ENCODE results near the gene CHAF1B. TPM values are rescaled to one million over a fixed set of nuclear protein-coding genes. Genes with fewer than 3 reads are reported as not detected.
A peak's percentile ranks its signal among the peaks of the same experiment; 100 is the strongest.
"Not testable (repeated sequence)": the region's sequence is repeated elsewhere in the genome, so short reads cannot be mapped to it uniquely, and the experiment has no call there.

CHAF1B gene
- total RNA-seq (2014; rRNA removed; shearing (Covaris generic)) = 12.1 and 16.6 TPM in 2 replicates

GRCh38 chr21:36385233-36386030, at the start of gene CHAF1B:
CHAF1B (plus strand) TSS chr21:36385392; CDS start chr21:36386137, 745 bp downstream.
- Histone ChIP-seq H3K27me3 (replicated peaks) (no peaks in the 10 kb centered on the region), H3K4me3 (peak within 1 kb of the TSS; percentile 84), H3K36me3 (peaks cover 27% of the 10 kb centered on the region), H3K4me1 (replicated peaks) (peaks cover 7% of the 10 kb centered on the region), H3K9me3 (replicated peaks) (no peaks in the 10 kb centered on the region), H3K27ac (peak within 1 kb of the TSS; percentile 65)
- DNase-seq (ENCODE audit: low read depth in 1 of 2, low spot score in 2 of 2) = peak; percentile 77 to 81

GRCh38 chr21:36337099-36337509, 48.1 kb upstream of the CHAF1B start:
- H3K36me3 ChIP-seq = peaks cover 54% of the 10 kb centered on the region
- peak overlapping the region; percentile 53 for H3K27ac ChIP-seq
- H3K27me3 ChIP-seq (replicated peaks) = no peaks in the 10 kb centered on the region
- H3K4me3 ChIP-seq = no peak overlapping the region
- H3K9me3 ChIP-seq (replicated peaks) = no peaks in the 10 kb centered on the region
- DNase-seq (ENCODE audit: low read depth in 1 of 2, low spot score in 2 of 2) = peak in 1 of 2 experiments; percentile 39
- peaks cover 7% of the 10 kb centered on the region for H3K4me1 ChIP-seq (replicated peaks)

- Histone ChIP-seq H3K36me3 (peaks cover 66% of the 10 kb centered on the region), H3K4me3 (no peak overlapping the region), H3K27me3 (replicated peaks) (no peaks in the 10 kb centered on the region), H3K4me1 (replicated peaks) (peaks cover 7% of the 10 kb centered on the region), H3K27ac (no peak overlapping the region), H3K9me3 (replicated peaks) (no peaks in the 10 kb centered on the region)
- DNase-seq (ENCODE audit: low read depth in 1 of 2, low spot score in 2 of 2) = no peak
These were observed 46.2 kb upstream of the CHAF1B start for GRCh38 chr21:36338975-36339374.

GRCh38 chr21:36342581-36342980, 42.6 kb upstream of the CHAF1B start:
- H3K27me3 ChIP-seq (replicated peaks); H3K4me1 ChIP-seq (replicated peaks); H3K4me3 ChIP-seq; H3K9me3 ChIP-seq (replicated peaks); DNase-seq (ENCODE audit: low read depth in 1 of 2, low spot score in 2 of 2); H3K27ac ChIP-seq: not testable (repeated sequence)
- peaks cover 80% of the 10 kb centered on the region for H3K36me3 ChIP-seq

- no peak overlapping the region for H3K27ac ChIP-seq
- peaks cover 85% of the 10 kb centered on the region for H3K36me3 ChIP-seq
These were observed 40.3 kb upstream of the CHAF1B start for GRCh38 chr21:36344931-36345330.

GRCh38 chr21:36347278-36347961, 37.8 kb upstream of the CHAF1B start:
- no peak for DNase-seq (ENCODE audit: low read depth in 1 of 2, low spot score in 2 of 2)
- Histone ChIP-seq H3K27me3 (replicated peaks) (no peaks in the 10 kb centered on the region), H3K4me1 (replicated peaks) (peaks cover 28% of the 10 kb centered on the region), H3K9me3 (replicated peaks) (no peaks in the 10 kb centered on the region), H3K4me3 (no peak overlapping the region), H3K27ac (no peak overlapping the region), H3K36me3 (peaks cover 84% of the 10 kb centered on the region)

More at GRCh38 chr21:36344931-36345330, 40.3 kb upstream of the CHAF1B start:
- Histone ChIP-seq H3K27me3 (replicated peaks) (no peaks in the 10 kb centered on the region), H3K4me1 (replicated peaks) (peaks cover 16% of the 10 kb centered on the region), H3K4me3 (no peak overlapping the region), H3K9me3 (replicated peaks) (no peaks in the 10 kb centered on the region)
- no peak for DNase-seq (ENCODE audit: low read depth in 1 of 2, low spot score in 2 of 2)

- H3K4me1 ChIP-seq (replicated peaks) = peaks cover 28% of the 10 kb centered on the region
- no peaks in the 10 kb centered on the region for H3K27me3 ChIP-seq (replicated peaks)
- H3K9me3 ChIP-seq (replicated peaks) = no peaks in the 10 kb centered on the region
- DNase-seq (ENCODE audit: low read depth in 1 of 2, low spot score in 2 of 2) = no peak
- H3K36me3 ChIP-seq = peaks cover 83% of the 10 kb centered on the region
- no peak overlapping the region for H3K4me3 ChIP-seq
- H3K27ac ChIP-seq = no peak overlapping the region
These were observed 37.2 kb upstream of the CHAF1B start for GRCh38 chr21:36347962-36348328.

- Histone ChIP-seq H3K4me1 (replicated peaks) (peaks cover 28% of the 10 kb centered on the region), H3K4me3 (no peak overlapping the region), H3K27me3 (replicated peaks) (no peaks in the 10 kb centered on the region), H3K27ac (peak overlapping the region; percentile 77; the same call in 1 of the 2 replicates), H3K36me3 (peaks cover 71% of the 10 kb centered on the region), H3K9me3 (replicated peaks) (no peaks in the 10 kb centered on the region)
- no peak for DNase-seq (ENCODE audit: low read depth in 1 of 2, low spot score in 2 of 2)
These were observed 35.9 kb upstream of the CHAF1B start for GRCh38 chr21:36349315-36349714.

GRCh38 chr21:36350282-36350910, 34.8 kb upstream of the CHAF1B start:
- peaks cover 28% of the 10 kb centered on the region for H3K4me1 ChIP-seq (replicated peaks)
- H3K4me3 ChIP-seq = no peak overlapping the region
- H3K36me3 ChIP-seq = peaks cover 74% of the 10 kb centered on the region
- H3K27ac ChIP-seq = peak overlapping the region; percentile 77
- H3K9me3 ChIP-seq (replicated peaks) = no peaks in the 10 kb centered on the region
- DNase-seq (ENCODE audit: low read depth in 1 of 2, low spot score in 2 of 2) = peak; percentile 57 to 83
- no peaks in the 10 kb centered on the region for H3K27me3 ChIP-seq (replicated peaks)

GRCh38 chr21:36354918-36355680, 30.1 kb upstream of the CHAF1B start:
- H3K4me1 ChIP-seq (replicated peaks) = peaks cover 10% of the 10 kb centered on the region
- H3K4me3 ChIP-seq = no peak overlapping the region
- H3K9me3 ChIP-seq (replicated peaks) = no peaks in the 10 kb centered on the region
- peaks cover 65% of the 10 kb centered on the region for H3K36me3 ChIP-seq
- no peak overlapping the region for H3K27ac ChIP-seq
- no peak for DNase-seq (ENCODE audit: low read depth in 1 of 2, low spot score in 2 of 2)
- H3K27me3 ChIP-seq (replicated peaks) = no peaks in the 10 kb centered on the region

- H3K4me3 ChIP-seq = no peak overlapping the region
- no peak overlapping the region for H3K27ac ChIP-seq
- no peak for DNase-seq (ENCODE audit: low read depth in 1 of 2, low spot score in 2 of 2)
- H3K36me3 ChIP-seq = peaks cover 71% of the 10 kb centered on the region
- no peaks in the 10 kb centered on the region for H3K27me3 ChIP-seq (replicated peaks)
- H3K9me3 ChIP-seq (replicated peaks) = no peaks in the 10 kb centered on the region
- H3K4me1 ChIP-seq (replicated peaks) = peaks cover 4% of the 10 kb centered on the region
These were observed 29.3 kb upstream of the CHAF1B start for GRCh38 chr21:36355868-36356267.

- no peak overlapping the region for H3K27ac ChIP-seq
- H3K9me3 ChIP-seq (replicated peaks) = no peaks in the 10 kb centered on the region
- DNase-seq (ENCODE audit: low read depth in 1 of 2, low spot score in 2 of 2) = no peak
- H3K27me3 ChIP-seq (replicated peaks) = no peaks in the 10 kb centered on the region
- H3K4me1 ChIP-seq (replicated peaks) = no peaks in the 10 kb centered on the region
- peaks cover 85% of the 10 kb centered on the region for H3K36me3 ChIP-seq
- no peak overlapping the region for H3K4me3 ChIP-seq
These were observed 26.0 kb upstream of the CHAF1B start for GRCh38 chr21:36359185-36359584.

- Histone ChIP-seq H3K4me1 (replicated peaks) (no peaks in the 10 kb centered on the region), H3K36me3 (peaks cover 93% of the 10 kb centered on the region), H3K27me3 (replicated peaks) (no peaks in the 10 kb centered on the region), H3K9me3 (replicated peaks) (no peaks in the 10 kb centered on the region), H3K27ac (no peak overlapping the region), H3K4me3 (no peak overlapping the region)
- DNase-seq (ENCODE audit: low read depth in 1 of 2, low spot score in 2 of 2) = no peak
These were observed 16.0 kb upstream of the CHAF1B start for GRCh38 chr21:36369064-36369685.
